H9 (cell line): ENCODE data around the gene ENO4. TPM values are rescaled to one million over a fixed set of nuclear protein-coding genes. Genes with fewer than 3 reads are reported as not detected.

Experiments used
- DNase-seq: peaks from one replicate; pipeline ENCODE4 v3.0.0-alpha.2; 2017
- H2AFZ ChIP-seq: one replicate; pipeline ENCODE4 v1.6.1; 2013; ENCODE audit warnings: mild to moderate bottlenecking, low read length, control low read depth, moderate library complexity
- H2AK5ac ChIP-seq: 2 replicates; pipeline ENCODE4 v1.6.1; 2013; ENCODE audit warnings: low read length, control low read depth, mixed read lengths; ENCODE audit not compliant: insufficient read length
- H2BK120ac ChIP-seq: one replicate; pipeline ENCODE4 v1.6.1; 2013; ENCODE audit warnings: low read depth, mild to moderate bottlenecking, low read length, control low read depth, inconsistent platforms; ENCODE audit not compliant: poor library complexity, severe bottlenecking
- H2BK12ac ChIP-seq: 2 replicates; pipeline ENCODE4 v1.6.1; 2013; ENCODE audit warnings: low read length, control low read depth, mixed read lengths, low read depth; ENCODE audit not compliant: insufficient read length
- H2BK15ac ChIP-seq: 2 replicates; pipeline ENCODE4 v1.6.1; 2013; ENCODE audit warnings: low read depth, low read length, control low read depth
- H2BK20ac ChIP-seq: one replicate; pipeline ENCODE4 v1.6.1; 2013; ENCODE audit warnings: low read depth, mild to moderate bottlenecking, low read length, control low read depth, inconsistent platforms; ENCODE audit not compliant: poor library complexity, severe bottlenecking
- H2BK5ac ChIP-seq: 2 replicates; pipeline ENCODE4 v1.6.1; 2013; ENCODE audit warnings: low read length, control low read depth, mixed read lengths; ENCODE audit not compliant: insufficient read length
- H3K14ac ChIP-seq: 2 replicates; pipeline ENCODE4 v1.6.1; 2013; ENCODE audit warnings: low read length, control low read depth; ENCODE audit not compliant: insufficient read depth
- H3K18ac ChIP-seq: 2 replicates; pipeline ENCODE4 v1.6.1; 2013; ENCODE audit warnings: low read depth, mild to moderate bottlenecking, mixed read lengths, low read length, control low read depth; ENCODE audit not compliant: insufficient read length
- H3K23ac ChIP-seq: 2 replicates; pipeline ENCODE4 v1.6.1; 2013; ENCODE audit warnings: low read length, control low read depth, mixed read lengths, low read depth; ENCODE audit not compliant: insufficient read length
- H3K23me2 ChIP-seq: 2 replicates; pipeline ENCODE4 v1.6.1; 2013; ENCODE audit warnings: low read depth, mild to moderate bottlenecking, mixed read lengths, low read length, control low read depth; ENCODE audit not compliant: insufficient read length, poor library complexity, severe bottlenecking
- H3K27ac ChIP-seq: 2 replicates; pipeline ENCODE4 v1.5.1; 2013; ENCODE audit warnings: low read length, control low read depth, mixed read lengths, low read depth; ENCODE audit not compliant: insufficient read length
- H3K27me3 ChIP-seq: 2 replicates; pipeline ENCODE4 v1.6.1; 2013; ENCODE audit warnings: low read length, control low read depth, inconsistent platforms; ENCODE audit not compliant: insufficient read depth
- H3K4ac ChIP-seq: 2 replicates; pipeline ENCODE4 v1.6.1; 2013; ENCODE audit warnings: low read depth, mild to moderate bottlenecking, control low read depth, inconsistent platforms, low read length, moderate library complexity
- H3K4me1 ChIP-seq: 2 replicates; pipeline ENCODE4 v1.6.1; 2013; ENCODE audit warnings: low read length, control low read depth, inconsistent platforms; ENCODE audit not compliant: insufficient read depth
- H3K4me2 ChIP-seq: 2 replicates; pipeline ENCODE4 v1.6.1; 2013; ENCODE audit warnings: low read length, control low read depth, mixed read lengths; ENCODE audit not compliant: insufficient read length, insufficient read depth
- H3K56ac ChIP-seq: 2 replicates; pipeline ENCODE4 v1.6.1; 2013; ENCODE audit warnings: low read depth, mild to moderate bottlenecking, mixed read lengths, low read length, control low read depth; ENCODE audit not compliant: insufficient read length
- H3K79me1 ChIP-seq: 2 replicates; pipeline ENCODE4 v1.6.1; 2013; ENCODE audit warnings: low read depth, mild to moderate bottlenecking, moderate library complexity, low read length, control low read depth, inconsistent platforms; ENCODE audit not compliant: insufficient read depth, poor library complexity, severe bottlenecking
- H3K79me2 ChIP-seq: 2 replicates; pipeline ENCODE4 v1.6.1; 2013; ENCODE audit warnings: low read length, control low read depth, inconsistent platforms; ENCODE audit not compliant: insufficient read depth
- H3K9ac ChIP-seq: 2 replicates; pipeline ENCODE4 v1.6.1; 2013; ENCODE audit warnings: low read length, control low read depth, mixed read lengths; ENCODE audit not compliant: insufficient read length; ENCODE audit errors: extremely low read depth
- H3K9me3 ChIP-seq: one replicate; pipeline ENCODE4 v1.6.1; 2013; ENCODE audit warnings: low read depth, low read length, inconsistent platforms; ENCODE audit not compliant: control insufficient read depth
- H3T11ph ChIP-seq: one replicate; pipeline ENCODE4 v1.6.1; 2013; ENCODE audit warnings: mild to moderate bottlenecking, low read length, control low read depth, inconsistent platforms
- H4K20me1 ChIP-seq: one replicate; pipeline ENCODE4 v1.6.1; 2013; ENCODE audit not compliant: control insufficient read depth, insufficient read length, insufficient read depth
- H4K5ac ChIP-seq: 2 replicates; pipeline ENCODE4 v1.6.1; 2013; ENCODE audit warnings: low read depth, mild to moderate bottlenecking, mixed read lengths, low read length, control low read depth; ENCODE audit not compliant: insufficient read length
- H4K8ac ChIP-seq: replicated peaks from 2 replicates; pipeline ENCODE4 v1.6.1; 2013; ENCODE audit warnings: low read length, control low read depth, mixed read lengths, low read depth; ENCODE audit not compliant: insufficient read length
- H4K91ac ChIP-seq: 2 replicates; pipeline ENCODE4 v1.6.1; 2013; ENCODE audit warnings: low read depth, mild to moderate bottlenecking, moderate library complexity, mixed read lengths, low read length, control low read depth; ENCODE audit not compliant: insufficient read length
- H3K27ac Mint-ChIP-seq, 3 experiments: 2 replicates in 2 of 3; 3 replicates in 1 of 3; pipeline ENCODE4 v1.8.0; 2020 to 2021; ENCODE audit warnings: mixed read lengths in 3 of 3, mild to moderate bottlenecking in 1 of 3, moderate library complexity in 1 of 3
- H3K27me3 Mint-ChIP-seq: 2 replicates; pipeline ENCODE4 v1.8.0; 2021; ENCODE audit warnings: low read depth, mild to moderate bottlenecking, moderate library complexity, mixed read lengths
- H3K36me3 Mint-ChIP-seq, 3 experiments: 2 replicates in 2 of 3; 3 replicates in 1 of 3; pipeline ENCODE4 v1.8.0; 2020 to 2021; ENCODE audit warnings: low read depth in 3 of 3, mixed read lengths in 3 of 3; ENCODE audit not compliant: insufficient read depth in 1 of 3
- H3K4me1 Mint-ChIP-seq, 2 experiments: 2 replicates each; pipeline ENCODE4 v1.8.0; 2020; ENCODE audit warnings: mixed read lengths in 2 of 2
- H3K4me3 Mint-ChIP-seq, 2 experiments: 2 replicates in 1 of 2; 3 replicates in 1 of 2; pipeline ENCODE4 v1.8.0; 2020 to 2021; ENCODE audit warnings: mild to moderate bottlenecking in 2 of 2, mixed read lengths in 2 of 2, moderate library complexity in 1 of 2
- H3K9me3 Mint-ChIP-seq, 2 experiments: 2 replicates in 1 of 2; 3 replicates in 1 of 2; pipeline ENCODE4 v1.8.0; 2020; ENCODE audit warnings: mild to moderate bottlenecking in 2 of 2, mixed read lengths in 2 of 2, moderate library complexity in 1 of 2
- CTCF ChIP-seq: fragments of 200-600 bp; sonication (generic); conservative IDR thresholded peaks from 3 replicates; pipeline ENCODE4 v1.8.0; 2021; ENCODE audit warnings: antibody characterized with exemption, mild to moderate bottlenecking
- WGBS: extraction: QIAGEN DNeasy Blood & Tissue Kit; methylation state at CpG from one replicate; pipeline ENCODE4 v1.1.7; 2013; ENCODE audit warnings: missing lambda C conversion rate, low lambda C conversion rate, mixed read lengths; ENCODE audit not compliant: insufficient read length; ENCODE audit errors: extremely low coverage; 5-methylcytosine and 5-hydroxymethylcytosine counted together
- total RNA-seq: library from RNA; stranded (reverse); gene quantifications from 2 replicates; pipeline ENCODE4 v1.2.1, GENCODE V29; 2021

Gene ENO4
- total RNA-seq, 1 experiment from 2014 or later, result 0.26 TPM

GRCh38 chr10:116831086-116831485 is 18.2 kb upstream of the ENO4 start:
- H3K79me1 ChIP-seq, result no peaks in the 10 kb centered on the region
- H3K27me3 Mint-ChIP-seq, result peaks cover 11% of the 10 kb centered on the region
- no peak for DNase-seq
- no peak overlapping the region for H3T11ph ChIP-seq
- no peak overlapping the region for H2AK5ac ChIP-seq
- peaks cover 1% of the 10 kb centered on the region for H4K20me1 ChIP-seq
- H3K4me2 ChIP-seq, result no peak overlapping the region
- H3K18ac ChIP-seq, result no peak overlapping the region
- H2AFZ ChIP-seq, result no peak overlapping the region
- H4K91ac ChIP-seq, result no peak overlapping the region
- no peaks in the 10 kb centered on the region for H3K9me3 Mint-ChIP-seq
- H3K36me3 Mint-ChIP-seq, result peaks cover 0 to 9% (median 0%) of the 10 kb centered on the region in 3 experiments; a peak in 2 of 7 replicates
- H2BK15ac ChIP-seq, result no peak overlapping the region
- no peak overlapping the region for H4K8ac ChIP-seq
- H2BK20ac ChIP-seq, result no peak overlapping the region
- WGBS, result no CpG with 5 or more reads among the region's 4 CpGs
- no peak overlapping the region for H3K4me3 Mint-ChIP-seq
- no peak overlapping the region for H2BK120ac ChIP-seq
- H3K4me1 Mint-ChIP-seq, result peaks cover 44 to 47% of the 10 kb centered on the region in 2 experiments
- H3K9ac ChIP-seq, result no peak overlapping the region
- no peak overlapping the region for H2BK12ac ChIP-seq
- no peak overlapping the region for H3K27ac Mint-ChIP-seq
- H3K27me3 ChIP-seq, result no peaks in the 10 kb centered on the region
- H3K4me1 ChIP-seq, result peaks cover 7% of the 10 kb centered on the region; the same call in 1 of the 2 replicates
- H2BK5ac ChIP-seq, result no peak overlapping the region
- no peak overlapping the region for H3K56ac ChIP-seq
- no peak overlapping the region for H3K4ac ChIP-seq
- no peaks in the 10 kb centered on the region for H3K79me2 ChIP-seq
- TF ChIP-seq CTCF, result no peak
- H3K23ac ChIP-seq, result no peak overlapping the region
- H3K9me3 ChIP-seq, result no peaks in the 10 kb centered on the region
- no peaks in the 10 kb centered on the region for H3K23me2 ChIP-seq
- H3K27ac ChIP-seq, result no peak overlapping the region
- no peak overlapping the region for H3K14ac ChIP-seq
- H4K5ac ChIP-seq, result no peak overlapping the region
